WI38 (cell line): ENCODE results near the gene SURF6.

Source experiments
- H3K4me3 ChIP-seq: 2 replicates; pipeline ENCODE4 v1.5.1; 2011; ENCODE audit warnings: low read depth, mild to moderate bottlenecking, control low read depth, low read length
- CTCF ChIP-seq: IDR thresholded peaks from 2 replicates; pipeline ENCODE4 v1.5.1; 2012; ENCODE audit warnings: low read depth, mild to moderate bottlenecking, control low read depth, low read length

The SURF6 gene

GRCh38 chr9:133282464-133283238, 53.3 kb downstream of the SURF6 start:
- no peak overlapping the region for H3K4me3 ChIP-seq
- TF ChIP-seq CTCF, result no peak

- TF ChIP-seq CTCF, result no peak
- H3K4me3 ChIP-seq, result no peak overlapping the region
Measured at GRCh38 chr9:133280392-133280791, 55.6 kb downstream of the SURF6 start.
